PC-3 (cell line): ENCODE data around the gene ZBTB7C. TPM values are rescaled to one million over a fixed set of nuclear protein-coding genes. Genes with fewer than 3 reads are reported as not detected.
A peak's percentile ranks its signal among the peaks of the same experiment; 100 is the strongest.

Experiments used
- ATAC-seq: fragments of 200-7000 bp; cut with Tn5 transposase; 2 replicates; pipeline ENCODE4 v1.9.1; 2020; ENCODE audit warnings: mild to moderate bottlenecking, moderate library complexity
- BruUV-seq: library from RNA; stranded (reverse); fragments of 400-500 nt; replicated peaks from 2 replicates; lab custom pipeline; 2021; lab: Mats Ljungman, UMichigan
- CTCF ChIA-PET: fragments of 300-600 bp; sonication (Branson Sonifier 250); formaldehyde crosslinking; loops from one replicate; lab custom pipeline; 2022; ENCODE audit warnings: antibody characterized with exemption; lab: Charles Lee
- POLR2A ChIA-PET: fragments of 300-600 bp; sonication (Branson Sonifier 250); formaldehyde crosslinking; loops from one replicate; lab custom pipeline; 2022; ENCODE audit warnings: antibody characterized with exemption; ENCODE audit not compliant: unreplicated experiment; lab: Charles Lee
- DNase-seq: peaks from one replicate; pipeline ENCODE4 v3.0.0-alpha.2; 2015
- H2AFZ ChIP-seq: fragments of 300-600 bp; sonication (generic); 2 replicates; pipeline ENCODE4 v1.6.0; 2016; ENCODE audit warnings: antibody characterized with exemption, low read length
- H3F3A ChIP-seq: fragments of 300-600 bp; sonication (generic); one replicate; pipeline ENCODE4 v1.6.0; 2017; ENCODE audit warnings: antibody characterized with exemption, low read length, control low read depth, mild to moderate bottlenecking; ENCODE audit not compliant: unreplicated experiment
- H3K27ac ChIP-seq: fragments of 300-600 bp; sonication (generic); 2 replicates; pipeline ENCODE4 v1.5.1; 2016; ENCODE audit warnings: mild to moderate bottlenecking, low read length
- H3K27me3 ChIP-seq: fragments of 300-600 bp; sonication (generic); 2 replicates; pipeline ENCODE4 v1.6.1; 2016; ENCODE audit warnings: low read length, mixed read lengths
- H3K36me3 ChIP-seq: fragments of 300-600 bp; sonication (generic); 2 replicates; pipeline ENCODE4 v1.6.1; 2016; ENCODE audit warnings: low read depth, mixed run types, low read length, mixed read lengths
- H3K4me1 ChIP-seq: fragments of 300-600 bp; sonication (generic); 2 replicates; pipeline ENCODE4 v1.5.1; 2016; ENCODE audit warnings: low read length; ENCODE audit not compliant: insufficient read depth
- H3K4me2 ChIP-seq: fragments of 300-600 bp; sonication (generic); 2 replicates; pipeline ENCODE4 v1.6.0; 2016; ENCODE audit warnings: low read length
- H3K4me3 ChIP-seq: fragments of 300-600 bp; sonication (generic); 2 replicates; pipeline ENCODE4 v1.5.1; 2016; ENCODE audit warnings: mild to moderate bottlenecking, low read length, mixed read lengths
- H3K79me2 ChIP-seq: fragments of 300-600 bp; sonication (generic); 2 replicates; pipeline ENCODE4 v1.6.1; 2017; ENCODE audit warnings: low read length, mixed read lengths
- H3K9ac ChIP-seq: fragments of 300-600 bp; sonication (generic); 2 replicates; pipeline ENCODE4 v1.6.0; 2016; ENCODE audit warnings: mild to moderate bottlenecking, low read length
- H3K9me2 ChIP-seq: fragments of 300-600 bp; sonication (generic); replicated peaks from 2 replicates; pipeline ENCODE4 v1.6.1; 2016; ENCODE audit warnings: mixed run types, low read length, mixed read lengths
- H3K9me3 ChIP-seq: fragments of 300-600 bp; sonication (generic); 2 replicates; pipeline ENCODE4 v1.6.1; 2016; ENCODE audit warnings: low read length, mixed read lengths
- H4K20me1 ChIP-seq: fragments of 300-600 bp; sonication (generic); 2 replicates; pipeline ENCODE4 v1.6.1; 2016; ENCODE audit warnings: low read length, mixed read lengths
- CTCF ChIP-seq: fragments of 300-600 bp; sonication (generic); conservative IDR thresholded peaks from 2 replicates; pipeline ENCODE4 v1.5.1; 2017; ENCODE audit warnings: antibody characterized with exemption, low read depth, mild to moderate bottlenecking, low read length
- EZH2 ChIP-seq: fragments of 300-600 bp; sonication (generic); IDR thresholded peaks from one replicate; pipeline ENCODE4 v1.6.1; 2017; ENCODE audit warnings: antibody characterized with exemption, mild to moderate bottlenecking, low read length; ENCODE audit not compliant: unreplicated experiment
- EZH2phosphoT487 ChIP-seq: fragments of 300-600 bp; sonication (generic); IDR thresholded peaks from 2 replicates; pipeline ENCODE4 v1.6.1; 2018; ENCODE audit warnings: mild to moderate bottlenecking, antibody characterized with exemption, low read length, borderline replicate concordance
- intact Hi-C: fragments of 100-400 bp; cut with micrococcal nuclease; formaldehyde crosslinking; loops from 2 replicates; pipeline ENCODE4 v1.9.0; 2023
- total RNA-seq: library from RNA; depleted of rRNA; stranded (reverse); fragments of >200 nt; gene quantifications from 2 replicates; pipeline ENCODE4 v1.2.3, GENCODE V29; 2014

Gene ZBTB7C
- total RNA-seq, 1 experiment from 2014 or later: 1.3 TPM

GRCh38 chr18:48106498-48106897, 302.7 kb downstream of the ZBTB7C start:
- TF ChIP-seq EZH2phosphoT487 (no peak), EZH2 (no peak), CTCF (no peak)
- Histone ChIP-seq H3K36me3 (no peaks in the 10 kb centered on the region), H3K9ac (no peak overlapping the region), H3K4me1 (no peaks in the 10 kb centered on the region), H3K4me2 (no peak overlapping the region), H3K9me2 (no peaks in the 10 kb centered on the region), H3K27ac (no peak overlapping the region), H2AFZ (no peak overlapping the region), H3K27me3 (no peaks in the 10 kb centered on the region), H3K9me3 (no peaks in the 10 kb centered on the region), H3K4me3 (no peak overlapping the region), H4K20me1 (no peaks in the 10 kb centered on the region), H3F3A (no peaks in the 10 kb centered on the region), H3K79me2 (no peaks in the 10 kb centered on the region)
- ATAC-seq: no peak
- intact Hi-C loops: no loop called here
- no peak for DNase-seq
- ChIA-PET POLR2A (no interaction called here), CTCF (no interaction called here)
- BruUV-seq: no TSS peak

- no peak overlapping the region for H3K4me3 ChIP-seq
- H2AFZ ChIP-seq: no peak overlapping the region
- no peak for ATAC-seq
- no TSS peak for BruUV-seq
- CTCF ChIA-PET: no interaction called here
- H3K36me3 ChIP-seq: no peaks in the 10 kb centered on the region
- no peak overlapping the region for H3K27ac ChIP-seq
- no peaks in the 10 kb centered on the region for H3K9me2 ChIP-seq
- H3F3A ChIP-seq: no peaks in the 10 kb centered on the region
- no peaks in the 10 kb centered on the region for H3K4me1 ChIP-seq
- no peaks in the 10 kb centered on the region for H3K79me2 ChIP-seq
- H3K27me3 ChIP-seq: no peaks in the 10 kb centered on the region
- intact Hi-C loops: no loop called here
- no peak for DNase-seq
- POLR2A ChIA-PET: no interaction called here
- TF ChIP-seq EZH2phosphoT487 (no peak), CTCF (peak; percentile 19; the same call in 1 of the 2 replicates), EZH2 (no peak)
- H4K20me1 ChIP-seq: no peaks in the 10 kb centered on the region
- no peaks in the 10 kb centered on the region for H3K9me3 ChIP-seq
- H3K4me2 ChIP-seq: no peak overlapping the region
- H3K9ac ChIP-seq: no peak overlapping the region
Observed at GRCh38 chr18:48105317-48105716, 303.9 kb downstream of the ZBTB7C start.

- H3K4me2 ChIP-seq: no peak overlapping the region
- no peak for DNase-seq
- no peak overlapping the region for H3K9ac ChIP-seq
- H3K9me3 ChIP-seq: no peaks in the 10 kb centered on the region
- no peaks in the 10 kb centered on the region for H3K4me1 ChIP-seq
- no peaks in the 10 kb centered on the region for H3K36me3 ChIP-seq
- no peaks in the 10 kb centered on the region for H4K20me1 ChIP-seq
- H3K27me3 ChIP-seq: no peaks in the 10 kb centered on the region
- no peaks in the 10 kb centered on the region for H3K9me2 ChIP-seq
- no peak overlapping the region for H2AFZ ChIP-seq
- H3K79me2 ChIP-seq: no peaks in the 10 kb centered on the region
- ATAC-seq: no peak
- no peak overlapping the region for H3K27ac ChIP-seq
- POLR2A ChIA-PET: no interaction called here
- no TSS peak for BruUV-seq
- CTCF ChIA-PET: no interaction called here
- TF ChIP-seq CTCF (no peak), EZH2phosphoT487 (no peak), EZH2 (no peak)
- H3F3A ChIP-seq: no peaks in the 10 kb centered on the region
- intact Hi-C loops: no loop called here
- H3K4me3 ChIP-seq: no peak overlapping the region
Observed at GRCh38 chr18:48104705-48105104, 304.5 kb downstream of the ZBTB7C start.
